GM12864 (cell line): ENCODE measurements around the gene LIN37.
"Not testable (repeated sequence)": the region's sequence is repeated elsewhere in the genome, so short reads cannot be mapped to it uniquely, and the experiment has no call there.

Experiments used
- DNase-seq: peaks from one replicate; pipeline ENCODE4 v3.0.0-alpha.2; 2011; ENCODE audit warnings: low read depth
- H3K4me3 ChIP-seq: 2 replicates; pipeline ENCODE4 v1.5.1; 2011; ENCODE audit warnings: mild to moderate bottlenecking, low read depth, low read length, control low read depth
- TF ChIP-seq, protein P1 (sequence below): IDR thresholded peaks from 2 replicates; pipeline ENCODE4 v1.5.1; 2011; ENCODE audit warnings: low read depth, mild to moderate bottlenecking, moderate library complexity, low read length, control low read depth, inconsistent platforms; ENCODE audit errors: missing control alignments

LIN37 gene

DNA sequence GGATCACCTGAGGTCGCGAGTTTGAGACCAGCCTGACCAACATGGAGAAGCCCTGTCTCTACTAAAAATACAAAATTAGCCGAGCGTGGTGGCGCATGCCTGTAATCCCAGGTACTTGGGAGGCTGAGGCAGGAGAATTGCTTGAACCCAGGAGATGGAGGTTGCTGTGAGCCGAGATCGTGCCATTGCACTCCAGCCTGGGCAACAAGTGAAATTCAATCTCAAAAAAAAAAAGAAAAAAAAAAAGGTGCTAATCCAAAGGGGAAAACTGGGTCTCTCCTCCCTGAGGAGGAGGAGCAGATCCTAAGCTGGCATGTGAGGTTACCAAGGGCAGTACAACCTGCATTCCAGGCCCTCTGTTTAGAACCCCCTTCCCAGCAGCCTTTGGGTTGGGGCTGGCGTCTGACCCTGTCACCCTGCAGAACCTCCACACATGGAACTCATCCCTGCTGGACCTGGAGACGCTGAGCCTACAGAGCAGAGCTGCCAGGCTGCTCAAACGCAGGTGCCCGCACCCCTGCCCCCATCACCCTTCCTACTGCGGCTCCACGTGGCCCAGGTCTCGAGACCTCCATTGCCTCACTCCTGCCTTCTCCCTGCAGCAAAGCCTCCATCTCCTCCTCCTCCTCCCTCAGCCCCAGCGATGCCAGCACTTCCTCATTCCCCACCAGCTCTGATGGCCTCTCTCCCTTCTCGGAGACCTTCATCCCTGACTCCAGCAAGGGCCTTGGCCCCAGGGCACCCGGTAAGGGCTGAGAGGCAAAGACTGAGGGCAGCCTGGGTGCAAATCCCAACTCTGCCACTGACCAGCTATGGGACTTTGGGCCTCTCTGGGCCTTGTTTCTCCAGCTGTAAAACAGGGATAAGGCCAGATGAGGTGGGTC is 16.3 kb downstream of the LIN37 start:
- TF ChIP-seq, protein P1, sequence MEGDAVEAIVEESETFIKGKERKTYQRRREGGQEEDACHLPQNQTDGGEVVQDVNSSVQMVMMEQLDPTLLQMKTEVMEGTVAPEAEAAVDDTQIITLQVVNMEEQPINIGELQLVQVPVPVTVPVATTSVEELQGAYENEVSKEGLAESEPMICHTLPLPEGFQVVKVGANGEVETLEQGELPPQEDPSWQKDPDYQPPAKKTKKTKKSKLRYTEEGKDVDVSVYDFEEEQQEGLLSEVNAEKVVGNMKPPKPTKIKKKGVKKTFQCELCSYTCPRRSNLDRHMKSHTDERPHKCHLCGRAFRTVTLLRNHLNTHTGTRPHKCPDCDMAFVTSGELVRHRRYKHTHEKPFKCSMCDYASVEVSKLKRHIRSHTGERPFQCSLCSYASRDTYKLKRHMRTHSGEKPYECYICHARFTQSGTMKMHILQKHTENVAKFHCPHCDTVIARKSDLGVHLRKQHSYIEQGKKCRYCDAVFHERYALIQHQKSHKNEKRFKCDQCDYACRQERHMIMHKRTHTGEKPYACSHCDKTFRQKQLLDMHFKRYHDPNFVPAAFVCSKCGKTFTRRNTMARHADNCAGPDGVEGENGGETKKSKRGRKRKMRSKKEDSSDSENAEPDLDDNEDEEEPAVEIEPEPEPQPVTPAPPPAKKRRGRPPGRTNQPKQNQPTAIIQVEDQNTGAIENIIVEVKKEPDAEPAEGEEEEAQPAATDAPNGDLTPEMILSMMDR = no peak
- no peak for DNase-seq

DNA sequence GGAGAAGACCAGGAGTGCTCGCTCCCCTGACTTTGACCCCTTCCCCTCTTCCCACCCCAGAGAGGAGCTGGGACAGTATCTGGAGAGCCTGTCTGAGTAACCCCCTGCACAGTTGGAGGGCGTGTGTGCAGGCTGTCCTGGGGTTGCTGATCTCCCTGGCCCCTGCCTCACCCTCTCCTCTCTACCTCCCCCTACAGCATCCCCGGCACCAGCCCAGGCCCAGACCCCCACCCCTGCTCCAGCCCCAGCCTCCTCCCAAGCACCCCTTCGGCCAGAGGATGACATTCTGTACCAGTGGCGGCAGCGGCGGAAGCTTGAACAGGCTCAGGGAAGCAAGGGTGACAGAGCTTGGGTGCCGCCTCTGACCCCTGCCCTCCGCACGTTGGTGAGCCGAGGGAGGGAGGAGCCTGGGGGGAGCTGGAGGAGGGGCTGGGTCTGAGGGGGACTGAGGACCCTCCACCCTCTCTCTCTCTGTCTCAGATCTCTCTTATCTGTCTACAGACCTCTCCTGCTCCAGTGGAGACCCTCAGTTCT is 18.3 kb downstream of the LIN37 start:
- no peak overlapping the region for H3K4me3 ChIP-seq
- no peak for DNase-seq
- TF ChIP-seq, protein P1 = no peak

More for the DNA sequence above, 16.3 kb downstream of the LIN37 start:
- no peak overlapping the region for H3K4me3 ChIP-seq

DNA sequence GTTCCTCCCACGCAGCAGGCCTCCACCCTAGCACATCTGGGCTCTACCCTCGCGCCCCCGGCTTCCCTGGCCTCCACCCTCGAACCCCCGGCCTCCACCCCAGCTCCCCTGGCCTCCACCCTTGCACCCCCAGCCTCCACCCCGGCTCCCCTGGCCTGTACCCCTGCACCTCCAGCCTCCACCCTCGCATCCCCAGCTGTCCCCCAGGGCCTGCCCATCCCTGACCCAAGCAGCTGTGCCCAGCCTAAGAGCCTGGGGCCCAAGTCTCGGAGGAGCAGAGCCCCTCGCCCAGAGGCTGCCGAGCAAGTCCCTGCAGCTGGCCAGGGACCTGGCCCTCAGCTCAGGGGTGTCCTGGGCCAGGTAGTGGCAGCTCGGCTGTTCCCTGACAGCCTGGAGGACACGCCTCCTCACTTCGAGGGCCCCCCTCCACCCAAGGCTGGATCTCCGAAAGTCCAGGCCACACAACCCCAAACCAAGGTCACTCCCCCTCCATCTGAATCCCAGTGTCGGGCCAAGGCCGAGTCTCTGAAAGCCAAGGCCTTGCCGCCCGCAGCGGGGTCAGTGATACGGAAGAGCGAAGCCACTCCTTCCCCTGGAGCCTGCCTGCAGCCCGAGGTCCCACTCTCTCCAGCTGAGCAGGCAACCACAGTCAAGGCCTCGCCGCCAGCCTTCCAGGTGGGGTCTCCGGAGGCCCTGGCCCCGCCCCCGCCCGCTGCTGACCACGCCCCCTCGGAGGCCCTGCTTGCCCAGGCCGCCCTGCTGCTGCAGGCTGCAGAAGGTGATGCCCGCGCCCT is 19.1 kb downstream of the LIN37 start:
- TF ChIP-seq, protein P1 = no peak
- H3K4me3 ChIP-seq = no peak overlapping the region
- no peak for DNase-seq

DNA sequence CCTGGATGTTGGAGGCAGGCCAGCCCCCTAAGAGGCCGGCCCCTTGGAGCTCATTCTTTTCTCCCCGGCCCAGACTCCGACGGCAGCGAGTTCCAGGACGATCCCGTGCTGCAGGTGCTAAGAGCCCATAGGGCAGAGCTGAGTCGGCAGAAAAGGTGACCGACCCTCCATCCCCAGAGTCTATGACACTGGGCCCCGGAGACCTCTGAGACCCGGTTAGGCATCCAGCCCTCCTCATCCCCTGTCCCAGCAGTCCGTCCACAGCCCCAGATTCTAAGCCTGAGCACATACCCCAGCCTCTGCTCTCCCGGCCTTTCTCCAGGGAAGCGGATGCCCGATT is 19.7 kb downstream of the LIN37 start:
- TF ChIP-seq, protein P1 = no peak
- H3K4me3 ChIP-seq = no peak overlapping the region
- no peak for DNase-seq

DNA sequence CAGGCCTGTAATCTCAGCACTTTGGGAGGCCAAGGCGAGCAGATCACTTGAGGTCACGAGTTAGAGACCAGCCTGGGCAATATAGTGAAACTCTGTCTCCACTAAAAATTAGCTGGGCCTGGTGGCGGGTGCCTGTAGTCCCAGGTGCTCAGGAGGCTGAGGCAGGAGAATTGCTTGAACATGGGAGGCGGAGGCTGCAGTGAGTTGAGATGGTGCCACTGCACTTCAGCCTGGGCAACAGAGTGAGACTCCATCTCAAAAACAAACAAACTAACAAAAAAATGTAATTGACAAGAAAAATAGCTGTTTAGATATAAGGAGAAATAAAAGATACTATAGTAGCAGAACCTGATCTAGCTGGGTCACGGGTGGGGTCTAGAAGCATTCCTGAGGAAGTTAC is 24.0 kb downstream of the LIN37 start:
- not testable (repeated sequence) for DNase-seq, H3K4me3 ChIP-seq

DNA sequence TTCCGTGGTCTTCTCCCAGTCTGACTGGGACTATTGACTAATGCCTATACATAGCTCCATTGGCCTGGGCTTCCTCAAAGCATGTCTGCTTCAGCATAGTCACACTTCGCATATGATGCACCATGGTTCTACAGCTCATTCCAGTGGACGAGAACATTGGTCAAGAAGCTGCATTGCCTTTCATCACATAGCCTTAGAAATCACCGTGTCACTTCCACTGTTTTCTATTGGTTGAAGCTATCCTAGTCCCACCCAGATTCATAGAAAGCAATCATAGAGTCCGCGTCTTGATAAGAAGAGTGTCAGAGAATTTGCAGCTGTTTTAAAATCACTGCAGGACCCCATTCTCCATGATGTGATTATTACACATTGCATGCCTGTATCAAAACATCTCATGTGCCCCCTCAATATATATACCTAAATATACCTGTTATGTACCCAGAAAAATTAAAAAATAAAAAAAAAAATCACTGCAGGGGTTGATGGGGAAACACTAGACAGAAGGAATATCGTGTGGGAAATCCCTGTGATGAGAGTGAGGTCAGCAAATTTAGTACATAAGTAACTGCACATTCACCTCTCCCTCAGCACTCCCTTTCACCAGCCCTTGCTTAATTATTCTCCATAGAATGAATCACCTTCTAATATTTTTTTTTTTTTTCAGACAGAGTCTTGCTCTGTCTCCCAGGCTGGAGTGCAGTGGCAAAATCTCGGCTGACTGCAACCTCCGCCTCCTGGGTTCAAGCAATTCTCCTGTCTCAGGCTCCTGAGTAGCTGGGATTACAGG is 24.8 kb downstream of the LIN37 start:
- no peak for DNase-seq

More for the DNA sequence above, 24.8 kb downstream of the LIN37 start:
- TF ChIP-seq, protein P1 = no peak
- H3K4me3 ChIP-seq = no peak overlapping the region
